Kidney (tissue), 14 donors: ENCODE measurements around the gene GLT6D1. TPM values are rescaled to one million over a fixed set of nuclear protein-coding genes. Genes with fewer than 3 reads are reported as not detected.

ENCODE experiments used
- DNase-seq, 5 donors: peaks; one replicate each; pipeline ENCODE4 v3.0.0-alpha.2; 2013 to 2020
- FAIRE-seq: peaks from 2 replicates; lab custom pipeline; 2012; peaks lifted over from hg19 to GRCh38; lab: Jason Lieb, UNC
- H3K27ac ChIP-seq, 2 donors: one replicate each; pipeline ENCODE4 v1.7.0; 2013; ENCODE audit warnings: low read depth in 2 of 2, low read length in 2 of 2, inconsistent platforms in 1 of 2
- H3K27me3 ChIP-seq: one replicate; pipeline ENCODE4 v1.7.1; 2013; ENCODE audit warnings: low read length, inconsistent platforms; ENCODE audit not compliant: control insufficient read depth, insufficient read depth
- H3K36me3 ChIP-seq, 3 donors: one replicate each; pipeline versions ENCODE4 v1.7.0 to v1.7.1; 2013; ENCODE audit warnings: low read length in 3 of 3, control low read depth in 1 of 3, inconsistent platforms in 1 of 3; ENCODE audit not compliant: insufficient read depth in 3 of 3, control insufficient read depth in 2 of 3
- H3K4me1 ChIP-seq, 3 donors: one replicate each; pipeline versions ENCODE4 v1.7.0 to v1.7.1; 2013; ENCODE audit warnings: low read length in 3 of 3, inconsistent platforms in 1 of 3, low read depth in 1 of 3; ENCODE audit not compliant: control insufficient read depth in 2 of 3, insufficient read depth in 2 of 3
- H3K4me3 ChIP-seq, 3 donors: one replicate each; pipeline versions ENCODE4 v1.7.0 to v1.8.1; 2013; ENCODE audit warnings: low read length in 3 of 3, control low read depth in 1 of 3, inconsistent platforms in 1 of 3
- H3K9ac ChIP-seq, 3 donors: one replicate each; pipeline versions ENCODE4 v1.7.0 to v1.7.1; 2013; ENCODE audit warnings: low read length in 3 of 3, control low read depth in 1 of 3, inconsistent platforms in 1 of 3
- H3K9me3 ChIP-seq, 3 donors: one replicate each; pipeline versions ENCODE4 v1.7.0 to v1.7.1; 2013; ENCODE audit warnings: low read length in 3 of 3, control low read depth in 1 of 3, inconsistent platforms in 1 of 3; ENCODE audit not compliant: control insufficient read depth in 2 of 3, insufficient read depth in 1 of 3
- intact Hi-C: fragments of 100-400 bp; cut with DNase I; formaldehyde crosslinking; loops from one replicate; pipeline ENCODE4 v1.11.1; 2022
- polyA plus RNA-seq: library from polyadenylated mRNA; stranded (reverse); fragments of 350-450 nt; fragmentation: Illumina TruSeq; extraction: RNeasy Lipid Tissue Mini Kit (QIAGEN cat#74804); gene quantifications from one replicate; pipeline ENCODE4 v1.2.3, GENCODE V29; 2014; ENCODE audit warnings: low read depth, low replicate concordance; ENCODE audit not compliant: insufficient read depth
- total RNA-seq: library from RNA; stranded (reverse); fragmentation: NEBNext Ultra II Directional; extraction: Animal tissue kit (Norgen Biotek cat#: 25700); gene quantifications from one replicate; pipeline ENCODE4 v1.2.1, GENCODE V29; 2021
- TF ChIP-seq, protein P1 (sequence below): IDR thresholded peaks from 3 replicates; pipeline ENCODE4 v1.5.1; 2012; ENCODE audit warnings: mild to moderate bottlenecking, moderate library complexity, borderline replicate concordance; ENCODE audit not compliant: insufficient read depth; ENCODE audit errors: extremely low read depth
- donor health status: control.
- donor health status: control.
- donor health status: control.
- donor health status: control.
- donor health status: control.
- donor health status: DM: yes; HTN: yes; CAD: no.
- donor health status: Normal renal cell carcinoma (clear cell type).

Gene GLT6D1
- total and polyA plus RNA-seq, 2 donors from 2014 or later, result not detected

DNA sequence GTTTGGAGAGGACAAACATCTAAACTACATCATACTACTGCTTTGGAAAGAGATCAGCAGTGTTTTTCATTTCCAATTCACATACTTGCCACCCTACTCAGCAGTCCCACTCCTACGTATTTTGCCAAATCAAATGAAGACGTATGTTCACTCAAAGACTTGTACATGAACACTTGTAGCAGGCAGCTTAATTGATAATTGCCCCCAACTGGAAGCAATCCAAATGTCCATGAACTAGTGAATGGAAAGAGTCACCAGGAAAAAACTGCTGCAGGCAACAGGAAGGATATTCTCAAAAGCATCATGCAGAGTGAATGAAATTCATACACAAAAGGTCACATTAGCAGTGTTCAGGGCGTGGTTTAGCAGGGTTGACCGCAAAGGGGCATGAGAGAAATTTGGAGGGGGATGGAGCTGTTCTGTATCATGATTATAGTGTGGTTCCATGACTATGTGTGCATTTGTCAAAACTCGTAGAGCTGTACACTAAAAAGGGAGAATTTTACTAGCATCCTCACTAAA, 39.0 kb downstream of the GLT6D1 start:
- Histone ChIP-seq H3K4me3 (no peak overlapping the region), H3K27ac (no peak overlapping the region), H3K27me3 (no peaks in the 10 kb centered on the region), H3K4me1 (peaks cover 0 to 4% (median 0%) of the 10 kb centered on the region in 3 donors), H3K36me3 (no peaks in the 10 kb centered on the region), H3K9ac (no peak overlapping the region), H3K9me3 (no peaks in the 10 kb centered on the region)
- FAIRE-seq, result no peak
- intact Hi-C loops, result no loop called here
- DNase-seq, result no peak
- TF ChIP-seq, protein P1, sequence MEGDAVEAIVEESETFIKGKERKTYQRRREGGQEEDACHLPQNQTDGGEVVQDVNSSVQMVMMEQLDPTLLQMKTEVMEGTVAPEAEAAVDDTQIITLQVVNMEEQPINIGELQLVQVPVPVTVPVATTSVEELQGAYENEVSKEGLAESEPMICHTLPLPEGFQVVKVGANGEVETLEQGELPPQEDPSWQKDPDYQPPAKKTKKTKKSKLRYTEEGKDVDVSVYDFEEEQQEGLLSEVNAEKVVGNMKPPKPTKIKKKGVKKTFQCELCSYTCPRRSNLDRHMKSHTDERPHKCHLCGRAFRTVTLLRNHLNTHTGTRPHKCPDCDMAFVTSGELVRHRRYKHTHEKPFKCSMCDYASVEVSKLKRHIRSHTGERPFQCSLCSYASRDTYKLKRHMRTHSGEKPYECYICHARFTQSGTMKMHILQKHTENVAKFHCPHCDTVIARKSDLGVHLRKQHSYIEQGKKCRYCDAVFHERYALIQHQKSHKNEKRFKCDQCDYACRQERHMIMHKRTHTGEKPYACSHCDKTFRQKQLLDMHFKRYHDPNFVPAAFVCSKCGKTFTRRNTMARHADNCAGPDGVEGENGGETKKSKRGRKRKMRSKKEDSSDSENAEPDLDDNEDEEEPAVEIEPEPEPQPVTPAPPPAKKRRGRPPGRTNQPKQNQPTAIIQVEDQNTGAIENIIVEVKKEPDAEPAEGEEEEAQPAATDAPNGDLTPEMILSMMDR, result no peak

DNA sequence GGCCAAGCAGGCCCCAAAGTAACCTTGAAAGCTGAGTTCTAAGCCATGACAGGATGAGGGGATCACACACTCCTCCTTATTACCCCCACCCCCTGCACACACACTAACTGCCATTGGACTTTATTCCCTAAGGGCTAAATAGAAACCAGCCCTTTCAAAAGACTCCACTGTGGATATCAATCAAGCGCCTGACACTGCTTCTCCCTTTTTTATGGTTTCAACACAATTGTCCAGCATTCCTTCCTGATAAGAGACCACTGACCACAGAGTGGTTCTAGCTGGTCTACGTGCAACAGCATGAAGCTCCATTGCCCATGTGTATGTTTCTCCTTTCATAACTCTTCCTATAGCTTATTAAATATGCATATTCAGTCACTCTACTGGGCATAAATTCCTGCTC, 43.1 kb downstream of the GLT6D1 start:
- TF ChIP-seq, protein P1, result no peak
- Histone ChIP-seq H3K27ac (no peak overlapping the region), H3K27me3 (no peaks in the 10 kb centered on the region)

DNA sequence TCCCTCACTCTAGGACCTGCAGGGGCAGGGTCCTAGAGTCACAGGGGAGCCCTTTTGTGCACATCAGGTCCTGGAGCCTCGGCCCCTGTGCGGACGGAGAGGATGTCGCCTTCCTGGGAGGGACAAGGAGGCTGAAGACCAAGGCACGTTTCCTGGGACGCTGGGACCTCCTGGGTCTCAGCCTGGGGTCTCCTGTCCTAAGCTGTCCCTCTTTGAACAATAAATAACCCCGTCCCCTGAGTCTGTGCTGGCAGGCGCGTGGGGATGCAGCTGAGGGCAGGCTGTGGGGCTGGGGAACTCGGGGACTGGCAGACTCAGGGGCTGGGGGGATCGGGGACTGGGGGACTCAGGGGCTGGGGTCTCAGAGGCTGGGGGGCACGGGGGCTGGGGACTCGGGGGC, 46.7 kb downstream of the GLT6D1 start:
- FAIRE-seq (no peak), DNase-seq (no peak)
- no peak overlapping the region for H3K27ac ChIP-seq
- no peaks in the 10 kb centered on the region for H3K27me3 ChIP-seq
- TF ChIP-seq, protein P1, result no peak
- no peak overlapping the region for H3K4me3 ChIP-seq
- no peaks in the 10 kb centered on the region for H3K4me1 ChIP-seq
- intact Hi-C loops, result no loop called here
- H3K9me3 ChIP-seq, result peaks cover 0 to 5% (median 0%) of the 10 kb centered on the region in 3 donors
- no peak overlapping the region for H3K9ac ChIP-seq
- no peaks in the 10 kb centered on the region for H3K36me3 ChIP-seq

More for the DNA sequence above, 43.1 kb downstream of the GLT6D1 start:
- no peak for DNase-seq
- H3K9me3 ChIP-seq, result peaks cover 0 to 5% (median 0%) of the 10 kb centered on the region in 3 donors
- H3K4me1 ChIP-seq, result no peaks in the 10 kb centered on the region
- intact Hi-C loops, result no loop called here
- H3K36me3 ChIP-seq, result no peaks in the 10 kb centered on the region
- H3K9ac ChIP-seq, result no peak overlapping the region
- FAIRE-seq, result no peak
- no peak overlapping the region for H3K4me3 ChIP-seq

DNA sequence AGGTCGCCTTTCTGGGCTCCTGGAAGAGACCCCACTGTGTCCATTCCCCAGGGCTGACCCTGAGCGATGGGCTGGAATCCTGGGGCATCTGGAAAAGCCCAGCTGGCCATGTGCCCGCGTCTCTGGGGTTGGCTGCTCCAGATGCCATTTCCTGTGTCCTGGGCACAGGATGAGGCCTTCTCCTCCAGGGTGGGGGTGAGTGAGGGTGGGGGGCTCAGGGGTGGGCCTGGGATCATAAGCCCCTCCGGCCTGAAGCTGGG, 47.1 kb downstream of the GLT6D1 start:
- intact Hi-C loops, result no loop called here
- no peaks in the 10 kb centered on the region for H3K36me3 ChIP-seq

More for the DNA sequence above, 47.1 kb downstream of the GLT6D1 start:
- no peaks in the 10 kb centered on the region for H3K4me1 ChIP-seq
- FAIRE-seq, result no peak
- TF ChIP-seq, protein P1, result no peak
- H3K4me3 ChIP-seq, result no peak overlapping the region
- H3K9ac ChIP-seq, result no peak overlapping the region
- no peaks in the 10 kb centered on the region for H3K27me3 ChIP-seq
- peaks cover 0 to 5% (median 0%) of the 10 kb centered on the region in 3 donors for H3K9me3 ChIP-seq
- DNase-seq, result no peak
- H3K27ac ChIP-seq, result no peak overlapping the region
